SK-N-SH treated with all-trans-retinoic acid at 6 μM for 48 hours (cell line): Measurements from ENCODE around the gene DUSP14.
A peak's percentile ranks its signal among the peaks of the same experiment; 100 is the strongest.

Source experiments
- ATAC-seq: fragments of 200-7000 bp; cut with Tn5 transposase; 3 replicates; pipeline ENCODE4 v1.9.1; 2020; ENCODE audit warnings: mild to moderate bottlenecking, moderate library complexity
- ARNTL ChIP-seq: fragments of 450-650 bp; formaldehyde crosslinking; IDR thresholded peaks from 2 replicates; pipeline ENCODE4 v1.5.0; 2020; ENCODE audit warnings: low read depth, mild to moderate bottlenecking, moderate library complexity, borderline replicate concordance
- BACH2 ChIP-seq: fragments of 250-450 bp; sonication (Bioruptor Pico); IDR thresholded peaks from 2 replicates; pipeline ENCODE4 v1.9.0; 2021; ENCODE audit warnings: mild to moderate bottlenecking, borderline replicate concordance
- CSDC2 ChIP-seq: fragments of 250-450 bp; sonication (Bioruptor Pico); IDR thresholded peaks from 2 replicates; pipeline ENCODE4 v1.5.0; 2020; ENCODE audit warnings: mild to moderate bottlenecking, moderate library complexity
- ESRRG ChIP-seq: fragments of 250-450 bp; sonication (Bioruptor Pico); IDR thresholded peaks from 2 replicates; pipeline ENCODE4 v1.6.1; 2021; ENCODE audit warnings: mild to moderate bottlenecking
- GLIS3 ChIP-seq: fragments of 250-450 bp; sonication (Bioruptor Pico); IDR thresholded peaks from 2 replicates; pipeline ENCODE4 v1.5.0; 2020; ENCODE audit warnings: mild to moderate bottlenecking, moderate library complexity
- ISL1 ChIP-seq: fragments of 250-450 bp; sonication (Bioruptor Pico); IDR thresholded peaks from 2 replicates; pipeline ENCODE4 v2.1.2; 2022; ENCODE audit warnings: mild to moderate bottlenecking, moderate library complexity
- OSR1 ChIP-seq: fragments of 250-450 bp; sonication (Bioruptor Pico); IDR thresholded peaks from 2 replicates; pipeline ENCODE4 v1.8.0; 2022; ENCODE audit warnings: moderate library complexity, mild to moderate bottlenecking, inconsistent platforms
- POU6F1 ChIP-seq: fragments of 250-450 bp; sonication (Bioruptor Pico); IDR thresholded peaks from 2 replicates; pipeline ENCODE4 v1.8.0; 2021; ENCODE audit warnings: low read depth, mild to moderate bottlenecking, moderate library complexity, borderline replicate concordance
- PPARA ChIP-seq: fragments of 250-450 bp; sonication (Bioruptor Pico); IDR thresholded peaks from 2 replicates; pipeline ENCODE4 v1.5.0; 2020; ENCODE audit warnings: mild to moderate bottlenecking, borderline replicate concordance
- RARB ChIP-seq: fragments of 250-450 bp; sonication (Bioruptor Pico); IDR thresholded peaks from 2 replicates; pipeline ENCODE4 v1.8.0; 2021; ENCODE audit warnings: mild to moderate bottlenecking, moderate library complexity
- SNAI2 ChIP-seq: fragments of 250-450 bp; sonication (Bioruptor Pico); IDR thresholded peaks from 2 replicates; pipeline ENCODE4 v1.5.0; 2020; ENCODE audit warnings: mild to moderate bottlenecking, moderate library complexity
- TCF4 ChIP-seq: fragments of 250-450 bp; sonication (Bioruptor Pico); IDR thresholded peaks from 2 replicates; pipeline ENCODE4 v1.8.0; 2021; ENCODE audit warnings: mild to moderate bottlenecking, moderate library complexity, borderline replicate concordance
- TOX ChIP-seq: fragments of 250-450 bp; sonication (Bioruptor Pico); IDR thresholded peaks from 2 replicates; pipeline ENCODE4 v1.8.0; 2021; ENCODE audit warnings: mild to moderate bottlenecking, moderate library complexity, borderline replicate concordance
- ZFP30 ChIP-seq: fragments of 450-650 bp; formaldehyde crosslinking; IDR thresholded peaks from 2 replicates; pipeline ENCODE4 v1.5.0; 2022; ENCODE audit warnings: mild to moderate bottlenecking, moderate library complexity
- ZNF565 ChIP-seq: fragments of 450-650 bp; formaldehyde crosslinking; conservative IDR thresholded peaks from 2 replicates; pipeline ENCODE4 v1.5.0; 2020; ENCODE audit warnings: low read depth, mild to moderate bottlenecking, moderate library complexity
- ZNF70 ChIP-seq: fragments of 450-650 bp; formaldehyde crosslinking; IDR thresholded peaks from 2 replicates; pipeline ENCODE4 v1.5.0; 2020; ENCODE audit warnings: mild to moderate bottlenecking, moderate library complexity
- ZNF8 ChIP-seq: fragments of 450-650 bp; formaldehyde crosslinking; IDR thresholded peaks from 2 replicates; pipeline ENCODE4 v1.5.0; 2020; ENCODE audit warnings: mild to moderate bottlenecking, moderate library complexity
- TF ChIP-seq, protein P1 (sequence below): fragments of 250-450 bp; sonication (Bioruptor Pico); IDR thresholded peaks from 2 replicates; pipeline ENCODE4 v1.5.0; 2020; ENCODE audit warnings: mild to moderate bottlenecking, moderate library complexity
- TF ChIP-seq, protein P2 (sequence below): fragments of 250-450 bp; sonication (Bioruptor Pico); IDR thresholded peaks from 2 replicates; pipeline ENCODE4 v1.8.0; 2020; ENCODE audit warnings: mild to moderate bottlenecking, moderate library complexity, borderline replicate concordance
- TF ChIP-seq, protein P3 (sequence below): fragments of 250-450 bp; sonication (Bioruptor Pico); IDR thresholded peaks from 2 replicates; pipeline ENCODE4 v1.5.1; 2021; ENCODE audit warnings: mild to moderate bottlenecking, moderate library complexity

DUSP14 gene

DNA sequence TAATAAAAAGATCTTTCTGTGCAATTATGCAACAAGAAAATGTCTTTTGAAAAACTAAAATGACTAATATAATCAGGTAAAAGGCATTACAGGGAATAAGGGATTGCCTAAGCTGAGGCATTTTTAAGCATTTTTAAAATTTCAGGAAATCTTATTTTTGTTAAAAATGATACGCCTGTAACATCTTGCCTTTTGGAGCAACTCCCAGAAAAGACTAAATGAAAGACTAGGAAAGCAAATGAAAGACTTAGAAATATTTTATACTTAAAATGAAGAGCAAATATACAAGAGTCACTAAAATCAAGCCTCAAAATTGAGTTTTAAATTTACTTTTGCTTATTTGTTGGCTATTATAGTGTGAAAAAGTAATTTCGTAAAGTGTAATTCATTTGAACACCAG is 55.8 kb downstream of the DUSP14 start:
- ATAC-seq = no peak
- TF ChIP-seq TCF4 (CRISPR knock-in tag) (no peak), GLIS3 (CRISPR knock-in tag) (no peak)

DNA sequence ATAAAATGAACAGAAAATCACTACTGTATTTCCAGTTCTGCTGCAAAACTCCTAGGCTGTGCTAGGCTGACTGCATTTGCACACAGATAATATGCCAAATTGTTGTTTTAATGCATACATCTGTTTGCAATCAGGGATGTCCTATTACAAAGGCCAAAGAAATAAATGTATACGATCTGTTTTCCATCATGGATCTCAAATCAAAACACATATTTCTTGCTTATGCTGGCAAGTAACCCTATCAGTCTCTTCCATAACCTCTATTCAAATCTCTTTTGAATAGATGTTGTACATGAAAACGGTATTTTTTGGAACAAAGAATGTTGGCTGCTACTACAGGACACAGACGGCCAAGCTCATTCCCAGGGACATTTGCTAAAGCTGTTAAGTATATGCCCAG is 56.6 kb downstream of the DUSP14 start:
- TF ChIP-seq RARB (CRISPR knock-in tag) = no peak
- TF ChIP-seq TCF4 (CRISPR knock-in tag) = peak; percentile 81
- ATAC-seq = peak; percentile 82

- ATAC-seq = peak; percentile 29; the same call in 1 of the 3 replicates
Observed at GRCh38 chr17:37547986-37548385, 58.3 kb downstream of the DUSP14 start.

DNA sequence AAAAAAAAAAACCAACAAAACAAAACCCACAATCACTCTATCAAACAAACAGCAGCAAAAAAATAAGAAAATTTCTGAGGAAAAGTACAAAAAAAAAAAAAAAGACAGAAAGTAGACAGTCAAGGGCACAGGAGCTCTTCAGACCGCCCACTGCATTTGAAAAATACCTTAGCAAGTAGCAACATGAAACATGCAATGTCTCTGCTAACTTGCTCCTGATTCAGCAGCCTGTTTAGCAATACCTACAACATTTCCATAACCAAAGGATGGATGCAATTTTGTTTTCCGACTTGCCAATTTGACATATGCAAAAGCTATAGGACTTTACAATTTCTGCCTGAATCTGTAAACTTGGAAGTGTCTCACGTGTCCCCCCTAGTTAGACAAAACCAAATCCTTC is 62.1 kb downstream of the DUSP14 start:
- TF ChIP-seq ARNTL = no peak
- TF ChIP-seq, protein P1, sequence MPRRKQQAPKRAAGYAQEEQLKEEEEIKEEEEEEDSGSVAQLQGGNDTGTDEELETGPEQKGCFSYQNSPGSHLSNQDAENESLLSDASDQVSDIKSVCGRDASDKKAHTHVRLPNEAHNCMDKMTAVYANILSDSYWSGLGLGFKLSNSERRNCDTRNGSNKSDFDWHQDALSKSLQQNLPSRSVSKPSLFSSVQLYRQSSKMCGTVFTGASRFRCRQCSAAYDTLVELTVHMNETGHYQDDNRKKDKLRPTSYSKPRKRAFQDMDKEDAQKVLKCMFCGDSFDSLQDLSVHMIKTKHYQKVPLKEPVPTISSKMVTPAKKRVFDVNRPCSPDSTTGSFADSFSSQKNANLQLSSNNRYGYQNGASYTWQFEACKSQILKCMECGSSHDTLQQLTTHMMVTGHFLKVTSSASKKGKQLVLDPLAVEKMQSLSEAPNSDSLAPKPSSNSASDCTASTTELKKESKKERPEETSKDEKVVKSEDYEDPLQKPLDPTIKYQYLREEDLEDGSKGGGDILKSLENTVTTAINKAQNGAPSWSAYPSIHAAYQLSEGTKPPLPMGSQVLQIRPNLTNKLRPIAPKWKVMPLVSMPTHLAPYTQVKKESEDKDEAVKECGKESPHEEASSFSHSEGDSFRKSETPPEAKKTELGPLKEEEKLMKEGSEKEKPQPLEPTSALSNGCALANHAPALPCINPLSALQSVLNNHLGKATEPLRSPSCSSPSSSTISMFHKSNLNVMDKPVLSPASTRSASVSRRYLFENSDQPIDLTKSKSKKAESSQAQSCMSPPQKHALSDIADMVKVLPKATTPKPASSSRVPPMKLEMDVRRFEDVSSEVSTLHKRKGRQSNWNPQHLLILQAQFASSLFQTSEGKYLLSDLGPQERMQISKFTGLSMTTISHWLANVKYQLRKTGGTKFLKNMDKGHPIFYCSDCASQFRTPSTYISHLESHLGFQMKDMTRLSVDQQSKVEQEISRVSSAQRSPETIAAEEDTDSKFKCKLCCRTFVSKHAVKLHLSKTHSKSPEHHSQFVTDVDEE (CRISPR knock-in tag) = no peak
- no peak for TF ChIP-seq GLIS3 (CRISPR knock-in tag)
- TF ChIP-seq, protein P2, sequence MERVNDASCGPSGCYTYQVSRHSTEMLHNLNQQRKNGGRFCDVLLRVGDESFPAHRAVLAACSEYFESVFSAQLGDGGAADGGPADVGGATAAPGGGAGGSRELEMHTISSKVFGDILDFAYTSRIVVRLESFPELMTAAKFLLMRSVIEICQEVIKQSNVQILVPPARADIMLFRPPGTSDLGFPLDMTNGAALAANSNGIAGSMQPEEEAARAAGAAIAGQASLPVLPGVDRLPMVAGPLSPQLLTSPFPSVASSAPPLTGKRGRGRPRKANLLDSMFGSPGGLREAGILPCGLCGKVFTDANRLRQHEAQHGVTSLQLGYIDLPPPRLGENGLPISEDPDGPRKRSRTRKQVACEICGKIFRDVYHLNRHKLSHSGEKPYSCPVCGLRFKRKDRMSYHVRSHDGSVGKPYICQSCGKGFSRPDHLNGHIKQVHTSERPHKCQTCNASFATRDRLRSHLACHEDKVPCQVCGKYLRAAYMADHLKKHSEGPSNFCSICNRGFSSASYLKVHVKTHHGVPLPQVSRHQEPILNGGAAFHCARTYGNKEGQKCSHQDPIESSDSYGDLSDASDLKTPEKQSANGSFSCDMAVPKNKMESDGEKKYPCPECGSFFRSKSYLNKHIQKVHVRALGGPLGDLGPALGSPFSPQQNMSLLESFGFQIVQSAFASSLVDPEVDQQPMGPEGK (CRISPR knock-in tag) = no peak
- TF ChIP-seq CSDC2 = no peak
- no peak for ATAC-seq

More at GRCh38 chr17:37547986-37548385, 58.3 kb downstream of the DUSP14 start:
- TF ChIP-seq, protein P3, sequence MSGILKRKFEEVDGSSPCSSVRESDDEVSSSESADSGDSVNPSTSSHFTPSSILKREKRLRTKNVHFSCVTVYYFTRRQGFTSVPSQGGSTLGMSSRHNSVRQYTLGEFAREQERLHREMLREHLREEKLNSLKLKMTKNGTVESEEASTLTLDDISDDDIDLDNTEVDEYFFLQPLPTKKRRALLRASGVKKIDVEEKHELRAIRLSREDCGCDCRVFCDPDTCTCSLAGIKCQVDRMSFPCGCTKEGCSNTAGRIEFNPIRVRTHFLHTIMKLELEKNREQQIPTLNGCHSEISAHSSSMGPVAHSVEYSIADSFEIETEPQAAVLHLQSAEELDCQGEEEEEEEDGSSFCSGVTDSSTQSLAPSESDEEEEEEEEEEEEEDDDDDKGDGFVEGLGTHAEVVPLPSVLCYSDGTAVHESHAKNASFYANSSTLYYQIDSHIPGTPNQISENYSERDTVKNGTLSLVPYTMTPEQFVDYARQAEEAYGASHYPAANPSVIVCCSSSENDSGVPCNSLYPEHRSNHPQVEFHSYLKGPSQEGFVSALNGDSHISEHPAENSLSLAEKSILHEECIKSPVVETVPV = no peak
- TF ChIP-seq ISL1 (CRISPR knock-in tag) = no peak
- no peak for TF ChIP-seq ZFP30
- TF ChIP-seq BACH2 (CRISPR knock-in tag) = no peak
- TF ChIP-seq, protein P1 (CRISPR knock-in tag) = no peak
- TF ChIP-seq ESRRG = no peak
- no peak for TF ChIP-seq ARNTL
- TF ChIP-seq ZNF565 (CRISPR knock-in tag) = no peak
- no peak for TF ChIP-seq ZNF8 (CRISPR knock-in tag)
- TF ChIP-seq OSR1 = no peak
- no peak for TF ChIP-seq SNAI2 (CRISPR knock-in tag)
- TF ChIP-seq TOX (CRISPR knock-in tag) = no peak
- no peak for TF ChIP-seq POU6F1 (CRISPR knock-in tag)
- no peak for TF ChIP-seq RARB (CRISPR knock-in tag)
- TF ChIP-seq, protein P2 (CRISPR knock-in tag) = no peak
- no peak for TF ChIP-seq PPARA
- TF ChIP-seq CSDC2 = no peak
- TF ChIP-seq ZNF70 (CRISPR knock-in tag) = no peak
